NOMO-1 treated with dmso at 0.1 percent for 144 hours (cell line): ENCODE measurements around the gene CHN2.
"Not testable (repeated sequence)": the region's sequence is repeated elsewhere in the genome, so short reads cannot be mapped to it uniquely, and the experiment has no call there.

ENCODE experiments used
- DNase-seq: peaks from one replicate; lab custom pipeline; 2025; ENCODE audit not compliant: unreplicated experiment; lab: John Stamatoyannopoulos, UW

Gene CHN2

DNA sequence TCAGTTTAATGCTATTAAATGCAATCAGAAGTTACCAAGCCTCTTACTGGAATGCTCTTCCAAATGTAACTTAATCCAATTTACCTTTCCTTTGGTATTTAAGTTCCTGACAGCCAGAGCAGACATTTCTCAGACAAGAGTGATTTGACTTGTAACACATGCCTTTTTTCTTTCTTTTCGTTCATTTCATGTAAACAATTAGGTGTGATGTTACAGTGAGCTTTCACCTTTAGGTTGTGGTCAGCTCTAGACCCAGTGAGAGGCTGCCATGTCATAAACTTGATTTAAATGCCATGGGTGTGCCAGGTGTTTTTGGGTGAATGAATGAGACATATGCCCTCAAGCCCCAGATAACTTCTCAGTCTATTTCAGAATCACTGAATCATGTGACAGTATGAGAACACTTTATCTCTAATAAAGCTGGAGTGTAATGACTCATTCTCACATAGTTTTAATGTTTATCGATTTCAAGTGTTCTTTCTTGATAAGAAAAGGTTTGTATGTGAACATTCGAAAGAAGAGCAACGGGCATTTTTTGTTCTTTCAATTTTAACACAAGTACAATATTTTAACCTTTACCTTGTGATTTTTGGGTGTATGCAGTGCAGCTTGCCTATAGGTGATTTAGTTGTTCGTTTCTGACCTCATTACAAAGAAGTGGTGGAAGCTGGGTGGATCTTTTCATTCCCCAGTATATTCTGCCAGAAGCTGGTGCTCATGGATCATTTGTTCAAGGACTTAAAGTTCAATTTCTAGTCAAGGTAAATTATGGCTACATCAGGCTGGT is 61.5 kb downstream of the CHN2 start:
- no peak for DNase-seq

DNA sequence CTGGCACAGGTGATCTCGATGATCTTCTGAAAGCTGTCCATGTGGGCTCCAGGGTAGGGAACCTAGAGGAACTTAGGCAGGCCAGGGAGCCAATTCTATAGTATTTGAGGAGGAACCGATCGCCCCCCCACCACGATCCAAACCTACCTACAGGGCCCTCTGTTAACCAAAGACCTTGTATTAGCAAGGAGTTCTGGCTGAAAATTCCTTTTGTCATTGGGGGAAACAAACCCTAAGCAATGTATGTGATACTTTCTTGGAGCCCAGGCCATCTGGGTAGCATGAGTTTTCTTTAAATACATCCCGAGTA is 62.1 kb downstream of the CHN2 start:
- DNase-seq = no peak

DNA sequence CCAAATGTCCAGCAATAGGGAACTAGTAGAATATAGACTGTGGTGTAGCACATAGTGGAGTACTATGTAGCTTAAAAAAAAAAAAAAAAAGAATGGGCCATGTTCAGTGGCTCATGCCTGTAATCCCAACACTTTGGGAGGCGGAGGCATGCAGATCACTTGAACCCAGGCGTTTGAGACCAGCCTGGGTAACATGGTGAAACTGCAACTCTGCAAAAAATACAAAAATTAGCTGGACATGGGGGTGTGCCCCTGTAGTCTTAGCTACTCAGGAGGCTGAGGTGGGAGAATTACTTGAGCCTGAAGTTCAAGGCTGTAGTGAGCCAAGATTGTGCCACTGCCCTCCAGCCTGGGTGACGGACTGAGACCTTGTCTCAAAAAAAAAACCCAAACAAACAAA is 64.4 kb downstream of the CHN2 start:
- DNase-seq = no peak

DNA sequence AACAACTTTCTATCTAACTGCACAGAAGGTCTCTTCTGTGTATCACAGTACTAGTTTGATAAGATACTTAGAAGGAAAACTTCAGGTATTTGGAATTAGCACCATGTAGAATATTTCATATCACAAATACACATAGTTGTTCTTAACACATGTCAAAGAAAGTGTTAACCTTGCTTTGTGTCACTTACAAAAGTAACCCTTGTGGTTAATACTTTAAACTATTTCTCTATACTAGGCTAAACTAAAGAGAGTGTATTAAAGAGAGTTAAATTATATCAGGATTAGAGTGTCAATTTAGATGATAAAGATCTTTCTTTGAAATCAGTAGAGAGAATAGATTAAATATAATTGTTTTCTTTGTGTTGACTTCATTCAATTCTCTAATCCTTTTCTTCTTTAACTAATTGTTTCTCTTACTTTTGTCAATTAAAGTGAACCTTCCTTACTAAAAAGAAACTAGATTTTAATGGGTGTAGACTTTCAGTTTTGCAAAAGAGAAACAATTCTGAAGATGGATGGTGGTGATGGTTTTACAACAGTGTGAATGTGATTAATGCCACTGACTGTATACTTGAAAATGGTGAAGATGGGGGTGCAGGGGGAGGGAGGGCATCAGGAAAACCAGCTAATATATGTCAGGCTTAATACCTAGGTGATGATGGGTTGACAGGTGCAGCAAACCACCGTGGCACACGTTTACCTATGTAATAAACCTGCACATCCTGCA is 67.8 kb downstream of the CHN2 start:
- no peak for DNase-seq

DNA sequence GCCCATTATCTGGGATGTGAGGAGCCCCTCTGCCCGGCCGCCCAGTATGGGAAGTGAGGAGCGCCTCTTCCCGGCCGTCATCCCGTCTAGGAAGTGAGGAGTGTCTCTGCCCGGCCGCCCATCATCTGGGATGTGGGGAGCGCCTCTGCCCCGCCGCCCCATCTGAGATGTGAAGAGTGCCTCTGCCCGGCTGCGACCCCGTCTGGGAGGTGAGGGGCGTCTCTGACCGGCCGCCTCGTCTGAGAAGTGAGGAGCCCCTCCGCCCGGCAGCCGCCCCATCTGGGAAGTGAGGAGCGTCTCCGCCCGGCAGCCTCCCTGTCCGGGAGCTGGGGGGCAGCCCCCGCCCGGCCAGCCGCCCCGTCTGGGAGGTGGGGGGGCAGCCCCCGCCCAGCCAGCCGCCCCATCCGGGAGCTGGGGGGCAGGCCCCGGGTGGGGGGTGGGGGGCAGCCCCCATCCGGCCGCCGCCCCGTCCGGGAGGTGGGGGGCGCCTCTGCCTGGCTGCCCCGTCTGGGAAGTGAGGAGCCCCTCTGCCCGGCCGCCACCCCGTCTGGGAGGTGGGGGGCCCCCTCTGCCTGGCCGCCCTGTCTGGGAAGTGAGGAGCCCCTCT is 69.1 kb downstream of the CHN2 start:
- DNase-seq = not testable (repeated sequence)

DNA sequence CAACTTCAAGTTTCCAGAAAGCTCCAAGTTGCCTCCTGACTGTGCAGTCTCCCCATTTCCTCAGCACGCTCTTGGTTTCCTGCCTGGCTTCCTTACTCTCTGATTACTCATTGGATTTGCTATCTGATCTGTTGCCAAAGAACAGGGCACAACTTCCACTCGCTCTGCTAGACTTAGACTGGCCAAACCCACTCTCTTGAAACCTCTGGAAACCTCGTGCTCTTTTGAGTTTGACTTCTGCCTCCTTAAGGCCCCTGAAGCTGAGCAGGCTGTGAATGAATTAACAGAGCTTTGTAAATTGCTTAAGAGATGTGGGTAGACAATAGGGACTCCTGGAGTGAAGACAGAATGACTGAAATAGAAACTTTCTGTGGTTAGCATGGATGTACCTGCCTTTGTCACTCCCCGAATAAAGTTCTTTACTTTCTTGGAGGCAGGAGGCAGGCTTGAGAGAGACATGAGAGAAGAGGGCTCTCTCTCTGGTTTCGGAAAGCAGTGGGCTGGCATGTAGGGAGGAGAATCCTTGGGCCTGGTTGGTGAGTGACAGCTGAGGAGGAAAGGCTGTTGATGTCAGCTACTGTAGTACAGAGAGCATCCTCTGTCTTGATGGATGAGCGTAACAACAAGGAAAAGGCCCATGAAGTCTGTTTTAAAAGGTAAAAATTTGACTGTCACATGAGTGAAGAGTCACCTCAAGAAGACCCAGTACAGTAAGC is 70.8 kb downstream of the CHN2 start:
- DNase-seq = no peak

DNA sequence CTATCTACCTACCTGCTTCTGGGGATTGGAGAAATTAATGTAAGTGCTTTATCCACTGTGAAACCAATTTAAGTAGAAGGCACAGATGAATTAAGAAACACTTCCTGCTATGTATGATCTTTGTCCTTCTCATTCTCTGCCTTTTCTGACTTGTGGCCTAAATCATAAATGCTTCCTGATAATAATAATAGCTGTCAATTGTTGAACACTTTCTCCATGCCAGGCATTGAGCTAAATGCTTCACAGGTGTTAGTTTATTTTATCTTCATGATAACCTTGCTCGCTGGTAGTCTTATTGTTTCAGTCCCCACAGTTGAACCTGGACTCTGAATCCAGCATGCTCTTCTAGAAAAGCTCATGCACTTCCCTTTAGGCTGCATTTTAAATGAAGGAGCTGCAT is 75.4 kb downstream of the CHN2 start:
- no peak for DNase-seq

DNA sequence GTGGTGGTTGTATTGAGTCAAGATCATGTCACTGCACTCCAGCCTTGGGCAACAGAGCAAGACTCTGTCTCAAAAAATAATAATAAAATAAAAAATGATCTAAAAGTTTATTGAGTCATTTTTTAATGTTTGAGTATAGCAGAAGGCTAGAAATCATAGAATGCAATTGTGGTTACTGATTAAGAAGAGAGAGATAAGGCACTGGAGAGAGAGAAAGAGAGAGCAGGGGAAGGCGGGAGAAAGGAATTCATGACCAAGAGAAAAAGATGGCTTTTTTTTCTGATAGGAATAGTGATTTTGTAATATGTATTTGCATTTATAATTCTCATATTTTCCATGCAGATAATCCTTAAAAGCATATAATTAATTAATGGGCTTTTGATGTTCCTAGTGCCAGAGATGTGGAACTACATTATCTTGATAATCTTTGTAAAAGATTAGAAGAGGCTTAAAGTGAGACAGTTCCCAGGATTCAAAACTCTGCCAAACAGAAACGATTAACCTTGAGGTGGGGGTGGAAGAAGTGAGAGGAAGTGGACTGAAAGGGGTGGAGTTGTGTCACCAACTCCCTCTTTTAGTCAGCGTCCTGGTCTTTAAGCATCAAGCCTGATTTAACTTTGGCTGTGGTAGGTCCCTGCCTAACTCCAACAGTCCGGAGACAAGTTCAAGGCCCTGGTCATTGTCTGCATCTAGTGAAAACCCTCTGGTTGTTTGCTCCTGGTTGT is 76.2 kb downstream of the CHN2 start:
- DNase-seq = peak; percentile 45

DNA sequence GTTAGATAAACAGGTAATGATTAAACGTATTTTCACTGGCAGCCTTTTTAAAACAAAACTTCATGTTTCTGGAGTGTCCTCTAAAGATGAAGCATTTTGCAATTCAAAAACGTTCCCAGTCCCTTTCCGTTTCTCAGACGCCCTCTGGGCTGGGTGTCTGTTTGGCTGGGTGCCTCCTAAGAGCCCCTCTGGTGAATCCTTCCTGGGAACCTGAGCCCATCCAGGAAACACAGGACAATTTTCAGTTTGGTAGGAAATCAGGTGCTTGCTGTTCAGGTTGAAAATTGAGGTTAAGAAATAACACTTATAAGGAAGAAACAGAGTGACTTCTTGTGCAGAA is 76.7 kb downstream of the CHN2 start:
- DNase-seq = no peak

DNA sequence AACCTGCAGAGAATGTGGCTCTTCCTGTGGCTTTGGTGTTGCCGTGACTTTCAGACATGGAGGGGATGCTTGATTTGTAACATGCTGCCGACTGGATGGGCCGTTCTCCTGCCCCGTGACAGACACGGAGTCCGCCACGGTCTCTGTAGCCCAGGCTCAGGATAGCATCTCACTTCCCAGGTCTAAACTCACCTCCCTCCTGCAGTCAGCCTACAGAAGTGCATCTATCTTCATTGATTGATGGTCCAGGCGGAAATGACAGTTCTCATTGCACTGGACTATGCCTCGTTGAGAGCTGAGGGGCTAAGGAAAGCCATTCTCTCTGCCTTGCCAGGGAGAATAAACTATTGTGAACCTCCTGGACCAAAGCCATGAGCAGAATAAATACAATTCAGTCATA is 77.5 kb downstream of the CHN2 start:
- DNase-seq = no peak

DNA sequence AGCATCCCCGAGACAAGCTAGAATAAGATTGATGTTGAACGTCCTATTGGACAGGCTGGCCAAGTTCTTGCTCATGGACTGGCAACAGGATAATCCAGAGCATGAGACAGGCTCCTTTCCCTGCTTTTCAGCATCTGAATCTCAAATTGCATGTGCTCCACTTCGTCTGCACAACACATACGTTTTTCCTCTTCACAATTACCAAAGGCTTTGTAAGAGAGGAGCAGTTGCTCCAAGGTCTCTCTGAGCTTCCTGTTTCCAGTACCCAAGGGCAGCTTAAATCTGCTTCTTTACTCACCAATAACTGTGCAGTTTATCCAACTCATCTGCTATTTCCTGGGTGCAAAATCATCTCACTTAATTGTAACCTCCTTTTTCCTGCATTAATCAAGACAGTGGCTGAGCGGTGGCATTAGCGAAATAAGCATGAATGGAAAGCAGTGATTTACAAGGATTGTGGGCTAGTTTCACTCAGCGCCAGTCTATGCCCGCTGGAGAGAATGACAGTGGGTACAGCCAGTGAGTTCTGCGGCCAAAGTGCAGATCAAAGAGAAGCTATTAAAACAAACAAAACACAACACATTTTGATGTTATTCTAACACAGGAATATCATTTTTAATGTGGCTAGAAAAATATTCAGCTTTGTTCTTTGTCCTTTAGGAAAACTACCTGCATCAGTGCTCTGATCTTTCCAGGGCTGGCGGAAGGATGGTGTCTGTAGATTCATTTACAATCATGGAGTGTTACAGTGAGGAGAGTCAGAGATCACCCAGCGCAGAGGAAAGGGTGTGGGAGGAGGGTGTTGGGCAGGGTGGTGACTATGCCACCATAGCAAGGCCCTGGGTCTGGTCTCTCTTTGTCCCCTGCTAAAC is 79.8 kb downstream of the CHN2 start:
- DNase-seq = no peak

DNA sequence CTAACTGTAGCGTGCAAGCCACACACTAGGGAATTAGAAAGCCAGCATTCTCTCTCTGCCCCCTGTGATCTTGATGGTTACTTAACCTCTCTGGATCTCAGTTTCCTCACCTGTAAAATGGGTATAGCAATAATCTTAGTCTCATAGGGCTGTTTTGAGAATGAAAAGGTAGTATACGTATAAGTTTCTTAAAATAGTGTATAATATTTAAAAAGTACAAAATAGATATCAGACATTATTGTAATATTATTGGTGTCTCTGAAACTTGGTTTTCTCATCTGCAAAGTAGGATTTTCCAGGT is 80.4 kb downstream of the CHN2 start:
- no peak for DNase-seq

DNA sequence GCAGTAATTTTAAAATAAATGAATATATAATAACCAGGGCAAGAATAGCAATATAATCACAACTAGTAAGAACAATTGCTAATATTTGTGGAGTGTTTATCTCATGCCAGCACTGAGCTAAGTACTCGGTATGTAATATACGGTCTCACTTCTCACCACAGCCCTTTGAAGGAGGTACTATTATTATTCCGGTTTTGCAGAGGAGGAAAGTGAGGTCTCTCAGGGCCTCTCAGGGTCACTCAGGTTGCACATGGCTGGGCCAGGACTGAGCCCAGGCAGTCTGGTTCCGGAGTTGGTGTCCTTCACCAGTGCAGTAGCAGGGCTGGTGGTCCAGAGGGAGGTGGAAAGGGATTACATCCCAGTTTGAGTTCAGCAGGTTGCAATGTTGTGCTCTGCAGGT is 80.9 kb downstream of the CHN2 start:
- DNase-seq = no peak

DNA sequence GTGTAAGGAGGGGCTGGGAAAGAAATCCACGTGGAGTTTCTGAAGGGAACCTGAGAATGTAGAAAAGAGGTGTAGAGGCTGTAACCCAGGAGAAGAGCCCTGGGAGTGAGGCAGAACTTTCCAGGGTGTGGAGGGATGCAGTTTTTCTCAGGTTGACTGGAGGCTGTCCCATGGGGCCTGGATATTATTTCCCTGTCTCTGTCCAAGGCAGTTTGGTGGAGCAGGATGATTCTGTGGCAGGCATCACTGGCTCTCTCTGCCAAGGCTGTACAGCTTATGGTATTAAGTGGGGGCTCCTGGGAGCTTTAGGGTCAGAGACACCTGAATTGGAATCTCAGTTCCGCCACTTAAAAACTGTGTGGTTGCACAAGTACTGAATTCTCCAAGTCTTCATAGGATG is 81.6 kb downstream of the CHN2 start:
- no peak for DNase-seq

DNA sequence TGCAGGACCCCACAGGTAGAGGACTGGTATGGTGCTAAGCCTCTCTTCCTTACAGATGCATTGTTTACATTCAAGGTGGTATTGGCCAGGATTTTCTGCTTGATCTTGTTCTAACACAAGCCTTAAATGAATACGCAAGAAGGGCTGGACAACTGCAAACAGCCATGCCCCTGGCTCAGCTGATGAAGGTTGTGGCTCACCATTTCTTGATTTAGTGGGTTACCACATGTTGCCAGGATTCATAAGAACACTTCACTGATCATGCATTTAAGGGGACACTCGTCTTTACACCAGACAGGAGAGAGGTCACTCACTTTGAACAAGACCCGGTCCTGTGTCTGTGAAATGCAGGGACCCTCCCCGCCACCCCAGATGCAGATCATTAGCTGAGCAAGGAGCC is 82.2 kb downstream of the CHN2 start:
- DNase-seq = no peak

DNA sequence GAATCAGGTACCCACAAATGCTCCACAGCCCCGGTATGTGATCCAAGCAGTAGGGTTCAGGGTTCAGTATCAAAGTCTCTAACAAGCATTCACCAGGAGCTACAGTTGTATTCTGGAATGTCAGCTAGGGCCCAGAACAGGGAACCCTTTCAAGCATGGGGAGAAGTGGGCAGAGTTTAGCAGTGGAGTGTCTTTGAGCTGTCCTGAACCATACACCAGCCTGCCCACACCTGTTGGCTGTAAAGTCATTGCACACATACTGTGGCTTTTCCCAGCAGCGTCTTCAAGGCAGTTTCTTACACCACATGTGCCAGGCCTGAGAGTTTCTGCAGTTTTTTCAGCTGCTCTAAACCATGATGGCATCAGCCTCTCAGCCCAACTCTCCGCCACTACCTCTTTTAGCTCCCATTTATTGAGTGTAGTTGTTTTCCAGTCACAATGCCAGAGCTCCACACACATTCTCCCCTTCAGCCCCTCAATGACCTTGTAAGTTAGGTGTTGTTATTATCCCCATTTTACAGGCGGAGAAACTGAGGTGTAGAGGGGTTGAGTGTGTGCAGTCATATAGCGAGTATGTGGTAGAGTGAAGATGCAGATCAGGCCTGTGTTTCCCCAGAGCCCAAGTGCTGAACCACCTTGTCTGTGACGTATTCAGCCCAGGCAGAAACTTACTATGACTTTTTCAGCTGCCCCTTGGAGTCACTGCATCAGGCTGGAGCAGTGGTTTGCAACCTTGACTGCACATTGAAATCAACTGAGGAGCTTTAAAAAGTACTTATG is 83.1 kb downstream of the CHN2 start:
- no peak for DNase-seq

DNA sequence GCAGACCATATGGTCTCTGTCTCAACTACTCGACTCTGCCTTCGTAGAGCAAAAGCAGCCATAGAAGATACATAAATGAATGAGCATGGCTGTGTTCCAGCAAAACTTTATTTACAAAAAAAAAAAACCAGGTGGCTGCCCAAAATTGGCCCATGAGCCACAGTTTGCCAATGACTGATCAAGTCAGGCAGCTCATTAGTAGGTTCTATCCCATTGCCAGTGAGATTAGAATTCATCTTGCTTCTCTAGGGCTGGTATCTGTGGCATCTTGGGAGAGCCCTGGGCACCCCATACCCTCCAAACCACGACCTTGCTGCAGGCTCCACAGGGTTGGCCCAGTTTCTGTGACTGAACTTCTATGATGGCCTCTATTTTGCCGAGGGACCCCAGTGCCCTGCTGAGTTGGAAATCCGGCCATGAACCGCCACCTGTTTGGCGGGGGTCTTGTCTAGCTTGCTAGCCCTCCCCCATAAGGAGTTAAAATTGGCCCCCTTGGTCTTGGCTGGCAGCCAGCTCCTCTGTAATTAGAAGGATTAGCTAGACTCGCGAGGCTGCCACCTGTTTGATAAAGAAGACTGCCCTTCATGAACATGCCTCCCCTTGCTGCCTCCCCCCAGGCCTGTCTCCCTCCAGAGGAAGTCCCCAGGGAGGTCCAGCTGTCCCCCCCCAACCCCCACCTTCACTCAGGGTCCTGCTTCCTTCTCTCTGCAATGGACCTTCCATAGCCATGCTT is 83.9 kb downstream of the CHN2 start:
- DNase-seq = no peak

DNA sequence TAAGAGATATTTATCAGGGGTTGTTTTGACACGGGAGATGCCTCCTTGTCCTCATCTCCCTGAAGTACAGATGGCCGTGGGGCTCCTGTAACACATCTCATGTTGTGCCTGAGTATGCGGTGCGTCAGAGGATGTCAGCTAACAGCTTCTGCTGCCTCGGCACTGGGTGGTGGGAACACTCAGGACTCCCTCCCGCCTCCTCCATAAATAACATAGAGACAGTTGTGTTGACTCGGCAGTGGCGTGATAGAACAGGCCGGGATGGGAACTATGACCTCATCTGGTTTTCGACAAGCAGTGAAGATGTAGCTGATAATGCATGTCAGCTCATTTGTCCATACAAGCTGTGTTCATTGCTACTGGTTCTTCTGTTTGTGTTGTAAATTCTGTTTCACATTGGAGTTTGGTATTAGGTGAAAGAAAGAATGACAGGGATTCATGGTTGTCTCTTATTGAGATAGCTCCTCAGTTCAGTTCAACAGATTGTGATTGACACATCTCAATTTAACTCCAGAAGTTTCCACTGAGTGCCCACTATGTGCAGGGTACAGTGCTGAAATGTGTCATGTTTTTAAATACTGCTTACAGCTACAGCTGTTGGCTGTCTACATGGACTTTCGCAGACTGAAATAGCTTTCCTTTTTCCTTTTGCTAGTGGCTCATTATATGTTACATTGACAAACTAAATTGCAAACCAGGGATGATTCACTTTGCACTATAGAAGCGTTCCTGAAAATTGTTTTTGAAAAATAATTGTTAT is 87.4 kb downstream of the CHN2 start:
- peak; percentile 24 for DNase-seq
